Activated CD8-positive, alpha-beta T cell treated with anti-CD3 and anti-CD28 coated beads, Interleukin-2, amount 10 ng/mL, durations not matched to agents 7 days and 5 days (primary cell): ENCODE measurements around the gene C17orf75. TPM values are rescaled to one million over a fixed set of nuclear protein-coding genes. Genes with fewer than 3 reads are reported as not detected.
"Not testable (repeated sequence)": the region's sequence is repeated elsewhere in the genome, so short reads cannot be mapped to it uniquely, and the experiment has no call there.

Experiments used
- ATAC-seq: fragments of 150-1000 bp; cut with Tn5 transposase; one replicate; pipeline ENCODE4 v1.10.0; 2021; ENCODE audit warnings: moderate library complexity
- CTCF ChIA-PET: fragments of 350-600 bp; sonication (Branson Sonifier 250); formaldehyde crosslinking; loops from one replicate; lab custom pipeline; 2021; ENCODE audit warnings: antibody characterized with exemption; lab: Charles Lee
- POLR2A ChIA-PET: fragments of 350-600 bp; sonication (Branson Sonifier 250); formaldehyde crosslinking; loops from one replicate; lab custom pipeline; 2021; ENCODE audit warnings: antibody characterized with exemption; lab: Charles Lee
- DNase-seq: peaks from one replicate; pipeline ENCODE4 v3.0.0-alpha.2; 2020
- H3K27ac Mint-ChIP-seq: one replicate; pipeline ENCODE4 v1.8.0; 2021; ENCODE audit warnings: mild to moderate bottlenecking, mixed read lengths
- H3K27me3 Mint-ChIP-seq: one replicate; pipeline ENCODE4 v1.8.0; 2021; ENCODE audit warnings: low read depth, mixed read lengths
- H3K36me3 Mint-ChIP-seq: one replicate; pipeline ENCODE4 v1.8.0; 2021; ENCODE audit warnings: low read depth, mixed read lengths
- H3K4me1 Mint-ChIP-seq: one replicate; pipeline ENCODE4 v1.8.0; 2021; ENCODE audit warnings: low read depth, mixed read lengths
- H3K4me3 Mint-ChIP-seq: one replicate; pipeline ENCODE4 v1.8.0; 2021; ENCODE audit warnings: mild to moderate bottlenecking, mixed read lengths
- H3K9me3 Mint-ChIP-seq: one replicate; pipeline ENCODE4 v1.8.0; 2022; ENCODE audit warnings: mixed read lengths; ENCODE audit not compliant: insufficient read depth
- total RNA-seq, 2 experiments: library from RNA; stranded (reverse); gene quantifications; one replicate each; pipeline ENCODE4 v1.2.3, GENCODE V29; 2021

Gene C17orf75
- total RNA-seq, 2 experiments from 2014 or later = 29.0 to 34.0 TPM

GRCh38 chr17:32356750-32357149 lies 14.8 kb upstream of the C17orf75 start:
- peaks cover 53% of the 10 kb centered on the region for H3K4me1 Mint-ChIP-seq
- no peaks in the 10 kb centered on the region for H3K9me3 Mint-ChIP-seq
- DNase-seq (no peak), ATAC-seq (no peak)
- H3K4me3 Mint-ChIP-seq = no peak overlapping the region
- no peak overlapping the region for H3K27ac Mint-ChIP-seq
- H3K27me3 Mint-ChIP-seq = no peaks in the 10 kb centered on the region
- H3K36me3 Mint-ChIP-seq = peaks cover 71% of the 10 kb centered on the region
- CTCF ChIA-PET = no interaction called here
- POLR2A ChIA-PET = no interaction called here

- Mint-ChIP-seq H3K4me3 (no peak overlapping the region), H3K4me1 (peaks cover 55% of the 10 kb centered on the region), H3K36me3 (peaks cover 72% of the 10 kb centered on the region), H3K9me3 (no peaks in the 10 kb centered on the region), H3K27ac (no peak overlapping the region), H3K27me3 (no peaks in the 10 kb centered on the region)
- DNase-seq (no peak), ATAC-seq (no peak)
- ChIA-PET CTCF (interaction anchor here (0.6 kb wide), 1 partner anchor 17 kb away, joined by 3 read pairs; no protein-coding TSS in a partner anchor), POLR2A (no interaction called here)
Observed at GRCh38 chr17:32356378-32356743, 14.4 kb upstream of the C17orf75 start.

- ATAC-seq (no peak), DNase-seq (no peak)
- ChIA-PET CTCF (interaction anchor here (0.6 kb wide), 1 partner anchor 18 kb away, joined by 3 read pairs; no protein-coding TSS in a partner anchor), POLR2A (no interaction called here)
- peak overlapping the region; percentile 20 for H3K4me3 Mint-ChIP-seq
- no peaks in the 10 kb centered on the region for H3K27me3 Mint-ChIP-seq
- no peaks in the 10 kb centered on the region for H3K9me3 Mint-ChIP-seq
- H3K36me3 Mint-ChIP-seq = peaks cover 71% of the 10 kb centered on the region
- H3K4me1 Mint-ChIP-seq = peaks cover 51% of the 10 kb centered on the region
- H3K27ac Mint-ChIP-seq = peak overlapping the region; percentile 21
Observed at GRCh38 chr17:32355649-32356377, 13.8 kb upstream of the C17orf75 start.

- peaks cover 56% of the 10 kb centered on the region for H3K4me1 Mint-ChIP-seq
- H3K9me3 Mint-ChIP-seq, H3K27me3 Mint-ChIP-seq, DNase-seq, H3K27ac Mint-ChIP-seq, ATAC-seq, POLR2A ChIA-PET: not testable (repeated sequence)
- peak overlapping the region; percentile 100 for H3K4me3 Mint-ChIP-seq
- peaks cover 65% of the 10 kb centered on the region for H3K36me3 Mint-ChIP-seq
- CTCF ChIA-PET = interaction anchor here (1.7 kb wide), 1 partner anchor 91 kb away, joined by 5 read pairs; the partner anchor contains the start of gene PSMD11
Observed at GRCh38 chr17:32352734-32353133, 10.8 kb upstream of the C17orf75 start.

- Mint-ChIP-seq H3K9me3 (no peaks in the 10 kb centered on the region), H3K4me3 (peak overlapping the region; percentile 100), H3K4me1 (peaks cover 45% of the 10 kb centered on the region), H3K27me3 (no peaks in the 10 kb centered on the region), H3K27ac (peak overlapping the region; percentile 99), H3K36me3 (peaks cover 58% of the 10 kb centered on the region)
- peak; percentile 68 for DNase-seq
- ChIA-PET POLR2A (interaction anchor here (0.5 to 2.3 kb wide), 9 partner anchors 8 to 87 kb away, joined by 3 to 24 read pairs (median 3); partner anchors contain the start of gene C17orf75), CTCF (interaction anchor here (0.7 to 1.7 kb wide), 8 partner anchors 9 to 112 kb away, joined by 3 to 7 read pairs (median 4); partner anchors contain the start of genes C17orf75 and PSMD11)
- peak; percentile 45 for ATAC-seq
Observed at GRCh38 chr17:32350666-32351418, 8.9 kb upstream of the C17orf75 start.

- peak; percentile 96 for ATAC-seq
- Mint-ChIP-seq H3K4me3 (peak within 1 kb of the TSS; percentile 100), H3K4me1 (peaks cover 37% of the 10 kb centered on the region), H3K9me3 (no peaks in the 10 kb centered on the region), H3K27me3 (no peaks in the 10 kb centered on the region), H3K36me3 (peaks cover 50% of the 10 kb centered on the region), H3K27ac (peak within 1 kb of the TSS; percentile 99)
- ChIA-PET POLR2A (interaction anchor here (0.5 to 2.3 kb wide), 8 partner anchors 9 to 86 kb away, joined by 3 to 24 read pairs (median 4); partner anchors contain the start of gene C17orf75), CTCF (interaction anchor here (0.7 to 1.4 kb wide), 5 partner anchors 14 to 112 kb away, joined by 3 to 5 read pairs (median 3); no protein-coding TSS in a partner anchor)
- peak; percentile 97 for DNase-seq
Observed at GRCh38 chr17:32349854-32350665, 8.1 kb upstream of the C17orf75 start, which contains the start of gene ZNF207. Gene ZNF207 (plus strand): TSS chr17:32350157. CDS start chr17:32350286, 129 bp downstream.

- ATAC-seq = no peak
- Mint-ChIP-seq H3K4me3 (peak overlapping the region; percentile 100), H3K27ac (peak overlapping the region; percentile 99), H3K27me3 (no peaks in the 10 kb centered on the region), H3K36me3 (peaks cover 44% of the 10 kb centered on the region), H3K4me1 (peaks cover 32% of the 10 kb centered on the region), H3K9me3 (no peaks in the 10 kb centered on the region)
- ChIA-PET POLR2A (interaction anchor here (1.4 to 2.3 kb wide), 3 partner anchors 9 to 21 kb away, joined by 4 to 24 read pairs (median 8); partner anchors contain the start of gene C17orf75), CTCF (no interaction called here)
- peak; percentile 30 for DNase-seq
Observed at GRCh38 chr17:32349503-32349853, 7.5 kb upstream of the C17orf75 start.

GRCh38 chr17:32348483-32348800 lies 6.5 kb upstream of the C17orf75 start:
- Mint-ChIP-seq H3K9me3 (no peaks in the 10 kb centered on the region), H3K27ac (peak overlapping the region; percentile 68), H3K4me1 (peaks cover 29% of the 10 kb centered on the region), H3K4me3 (peak overlapping the region; percentile 100), H3K36me3 (peaks cover 37% of the 10 kb centered on the region), H3K27me3 (no peaks in the 10 kb centered on the region)
- ChIA-PET CTCF (interaction anchor here (1.1 to 1.5 kb wide), 3 partner anchors 9 to 28 kb away, joined by 3 to 5 read pairs (median 5); no protein-coding TSS in a partner anchor), POLR2A (interaction anchor here (0.6 to 1.7 kb wide), 2 partner anchors 11 to 20 kb away, joined by 4 to 5 read pairs; no protein-coding TSS in a partner anchor)
- no peak for ATAC-seq
- DNase-seq = no peak

GRCh38 chr17:32345951-32346600 lies 4.1 kb upstream of the C17orf75 start:
- CTCF ChIA-PET = interaction anchor here (0.6 kb wide), 1 partner anchor 14 kb away, joined by 3 read pairs; no protein-coding TSS in a partner anchor
- Mint-ChIP-seq H3K27ac (no peak overlapping the region), H3K4me1 (peaks cover 35% of the 10 kb centered on the region), H3K4me3 (no peak overlapping the region), H3K27me3 (no peaks in the 10 kb centered on the region), H3K9me3 (no peaks in the 10 kb centered on the region), H3K36me3 (peaks cover 18% of the 10 kb centered on the region)
- POLR2A ChIA-PET = no interaction called here
- DNase-seq = peak; percentile 18
- no peak for ATAC-seq

GRCh38 chr17:32342603-32343325 lies 791 bp upstream of the C17orf75 start:
- no peaks in the 10 kb centered on the region for H3K9me3 Mint-ChIP-seq
- POLR2A ChIA-PET = interaction anchor here (1.0 to 3.6 kb wide), 3 partner anchors 8 to 23 kb away, joined by 3 to 24 read pairs (median 6); partner anchors contain the start of gene ZNF207
- DNase-seq (no peak), ATAC-seq (no peak)
- H3K36me3 Mint-ChIP-seq = peaks cover 20% of the 10 kb centered on the region
- H3K27me3 Mint-ChIP-seq = no peaks in the 10 kb centered on the region
- H3K27ac Mint-ChIP-seq = peak overlapping the region; percentile 91
- H3K4me3 Mint-ChIP-seq = peak overlapping the region; percentile 90
- CTCF ChIA-PET = interaction anchor here (0.7 to 1.2 kb wide), 5 partner anchors 8 to 27 kb away, joined by 3 to 4 read pairs (median 3); no protein-coding TSS in a partner anchor
- peaks cover 35% of the 10 kb centered on the region for H3K4me1 Mint-ChIP-seq
